GM10266 (cell line): ENCODE measurements around the gene SORL1-AS1.
A peak's percentile ranks its signal among the peaks of the same experiment; 100 is the strongest.

ENCODE experiments used
- DNase-seq: peaks from one replicate; pipeline ENCODE4 v3.0.0; 2012; ENCODE audit errors: extremely low spot score
- CTCF ChIP-seq: IDR thresholded peaks from 2 replicates; pipeline ENCODE4 v1.5.1; 2012; ENCODE audit warnings: mild to moderate bottlenecking, low read depth; ENCODE audit not compliant: control insufficient read depth, insufficient read depth; ENCODE audit errors: missing control alignments

The SORL1-AS1 gene

DNA sequence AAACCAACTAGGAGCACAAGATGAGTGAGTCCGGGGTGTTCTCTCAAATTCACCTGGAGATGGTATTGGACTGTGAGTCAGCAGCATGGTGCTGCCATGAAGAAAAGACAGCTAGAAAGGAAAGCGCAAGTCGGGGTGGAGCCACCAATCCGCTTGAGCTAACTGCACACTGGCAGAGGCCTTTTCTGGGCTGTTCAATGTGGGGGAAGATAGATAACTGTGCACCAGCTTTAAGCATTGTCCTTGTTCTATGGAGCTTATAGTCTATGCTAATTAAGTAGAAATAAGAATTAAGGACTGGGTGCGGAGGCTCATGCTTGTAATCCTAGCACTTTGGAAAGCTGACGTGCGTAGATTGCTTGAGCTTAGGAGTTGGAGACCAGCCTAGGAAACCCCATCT, 21.9 kb upstream of the SORL1-AS1 start:
- DNase-seq: no peak
- no peak for TF ChIP-seq CTCF

- no peak for DNase-seq
- TF ChIP-seq CTCF: no peak
Measured at GRCh38 chr11:121473064-121473777, 20.5 kb upstream of the SORL1-AS1 start.

- no peak for TF ChIP-seq CTCF
- DNase-seq: no peak
Measured at GRCh38 chr11:121472312-121472711, 19.5 kb upstream of the SORL1-AS1 start.

GRCh38 chr11:121471167-121471566, 18.4 kb upstream of the SORL1-AS1 start:
- no peak for TF ChIP-seq CTCF

GRCh38 chr11:121469910-121470309, 17.1 kb upstream of the SORL1-AS1 start:
- no peak for TF ChIP-seq CTCF
- no peak for DNase-seq

More at GRCh38 chr11:121471167-121471566, 18.4 kb upstream of the SORL1-AS1 start:
- DNase-seq: no peak

DNA sequence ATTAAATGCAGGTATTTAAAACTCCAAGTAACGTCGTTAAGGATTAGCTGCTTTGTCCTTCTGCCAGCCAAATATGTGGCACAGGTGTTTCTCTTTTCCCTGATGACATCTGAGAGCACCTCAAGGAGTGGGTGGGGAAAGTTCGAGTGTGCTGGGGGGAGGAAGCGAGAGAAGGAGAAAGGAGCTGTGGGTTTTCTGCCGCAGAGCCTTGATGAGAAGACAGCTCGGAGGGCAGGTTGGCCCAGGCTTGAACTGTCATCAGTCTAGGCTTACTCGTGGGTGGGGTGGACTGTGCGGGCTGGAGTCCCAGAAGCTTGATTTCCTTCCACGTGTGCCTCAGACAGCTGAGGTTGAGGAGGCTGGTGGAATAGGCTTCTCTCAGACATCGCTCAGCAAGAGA, 15.2 kb upstream of the SORL1-AS1 start:
- no peak for TF ChIP-seq CTCF
- DNase-seq: peak; percentile 70

DNA sequence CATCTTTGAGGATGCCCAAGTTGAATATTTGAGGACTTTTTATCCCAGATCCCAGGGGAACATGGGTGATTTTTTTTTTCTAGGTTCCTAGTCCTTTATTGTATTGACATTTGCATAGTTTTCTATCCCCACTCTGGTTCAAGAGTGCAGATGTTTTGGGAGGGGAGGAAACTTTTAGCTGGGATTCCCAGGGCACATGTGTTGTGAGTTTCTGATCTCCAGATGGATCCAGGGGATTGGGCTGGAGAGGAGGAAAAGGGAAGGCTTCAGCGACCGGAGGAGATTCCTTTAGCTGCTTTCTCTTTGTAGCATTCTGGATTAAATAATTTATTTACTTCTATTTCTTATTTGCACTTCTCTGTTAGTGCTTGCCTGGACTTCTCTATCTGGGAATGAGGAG, 14.7 kb upstream of the SORL1-AS1 start:
- DNase-seq: no peak
- no peak for TF ChIP-seq CTCF
